ENCODE measurements around the gene FHOD3.

- TF ChIP-seq CTCF (IDR thresholded peaks at IDR 0.05; ENCODE audit: low read length): no peak
- no peak for TF ChIP-seq EZH2 (optimal IDR thresholded peaks at IDR 0.05; ENCODE audit: low read depth, low read length)
These were observed 338.0 kb downstream of the FHOD3 start for GRCh38 chr18:36635414-36636096.

Data from MM.1S (cell line).